Stimulated activated naive CD8-positive, alpha-beta T cell treated with anti-CD3 and anti-CD28 coated beads, Interleukin-15, Interleukin-2, amounts not matched to agents 100 ng/mL and 50 ng/mL, for 24 hours (primary cell): ENCODE results near the gene ZNF787.

Experiments
- H3K27ac Mint-ChIP-seq: one replicate; pipeline ENCODE4 v1.8.0; 2021; ENCODE audit warnings: mild to moderate bottlenecking, mixed read lengths
- H3K27me3 Mint-ChIP-seq: one replicate; pipeline ENCODE4 v1.8.0; 2021; ENCODE audit warnings: mixed read lengths
- H3K36me3 Mint-ChIP-seq: one replicate; pipeline ENCODE4 v1.8.0; 2021; ENCODE audit warnings: low read depth, mixed read lengths
- H3K4me1 Mint-ChIP-seq: one replicate; pipeline ENCODE4 v1.8.0; 2021; ENCODE audit warnings: low read depth, mixed read lengths
- H3K4me3 Mint-ChIP-seq: one replicate; pipeline ENCODE4 v1.8.0; 2021; ENCODE audit warnings: mild to moderate bottlenecking, mixed read lengths
- H3K9me3 Mint-ChIP-seq: one replicate; pipeline ENCODE4 v1.8.0; 2021; ENCODE audit warnings: mixed read lengths

Gene ZNF787

GRCh38 chr19:56137405-56137804 lies 16.3 kb upstream of the ZNF787 start:
- Mint-ChIP-seq H3K4me1 (peaks cover 20% of the 10 kb centered on the region), H3K36me3 (no peaks in the 10 kb centered on the region), H3K9me3 (no peaks in the 10 kb centered on the region), H3K27me3 (no peaks in the 10 kb centered on the region), H3K27ac (no peak overlapping the region), H3K4me3 (no peak overlapping the region)

- Mint-ChIP-seq H3K36me3 (no peaks in the 10 kb centered on the region), H3K4me3 (no peak overlapping the region), H3K27ac (no peak overlapping the region)
Observed at GRCh38 chr19:56136362-56136761, 15.3 kb upstream of the ZNF787 start.

GRCh38 chr19:56134654-56134921 lies 13.5 kb upstream of the ZNF787 start:
- H3K36me3 Mint-ChIP-seq, result no peaks in the 10 kb centered on the region
- peaks cover 9% of the 10 kb centered on the region for H3K4me1 Mint-ChIP-seq
- no peak overlapping the region for H3K27ac Mint-ChIP-seq
- no peak overlapping the region for H3K4me3 Mint-ChIP-seq
- no peaks in the 10 kb centered on the region for H3K27me3 Mint-ChIP-seq
- H3K9me3 Mint-ChIP-seq, result no peaks in the 10 kb centered on the region

More at GRCh38 chr19:56136362-56136761, 15.3 kb upstream of the ZNF787 start:
- no peaks in the 10 kb centered on the region for H3K27me3 Mint-ChIP-seq
- no peaks in the 10 kb centered on the region for H3K9me3 Mint-ChIP-seq
- peaks cover 20% of the 10 kb centered on the region for H3K4me1 Mint-ChIP-seq

GRCh38 chr19:56133858-56134653 lies 13.0 kb upstream of the ZNF787 start:
- no peaks in the 10 kb centered on the region for H3K36me3 Mint-ChIP-seq
- no peak overlapping the region for H3K4me3 Mint-ChIP-seq
- H3K27me3 Mint-ChIP-seq, result no peaks in the 10 kb centered on the region
- peaks cover 8% of the 10 kb centered on the region for H3K4me1 Mint-ChIP-seq
- H3K9me3 Mint-ChIP-seq, result no peaks in the 10 kb centered on the region
- no peak overlapping the region for H3K27ac Mint-ChIP-seq

GRCh38 chr19:56132316-56132822 lies 11.3 kb upstream of the ZNF787 start:
- H3K9me3 Mint-ChIP-seq, result no peaks in the 10 kb centered on the region
- no peak overlapping the region for H3K27ac Mint-ChIP-seq
- H3K4me3 Mint-ChIP-seq, result no peak overlapping the region
- H3K4me1 Mint-ChIP-seq, result peaks cover 8% of the 10 kb centered on the region
- H3K36me3 Mint-ChIP-seq, result no peaks in the 10 kb centered on the region
- no peaks in the 10 kb centered on the region for H3K27me3 Mint-ChIP-seq

- H3K27ac Mint-ChIP-seq, result no peak overlapping the region
- H3K4me1 Mint-ChIP-seq, result peaks cover 8% of the 10 kb centered on the region
- H3K9me3 Mint-ChIP-seq, result no peaks in the 10 kb centered on the region
- H3K27me3 Mint-ChIP-seq, result no peaks in the 10 kb centered on the region
- H3K36me3 Mint-ChIP-seq, result no peaks in the 10 kb centered on the region
- no peak overlapping the region for H3K4me3 Mint-ChIP-seq
Observed at GRCh38 chr19:56131651-56132050, 10.6 kb upstream of the ZNF787 start.

DNA sequence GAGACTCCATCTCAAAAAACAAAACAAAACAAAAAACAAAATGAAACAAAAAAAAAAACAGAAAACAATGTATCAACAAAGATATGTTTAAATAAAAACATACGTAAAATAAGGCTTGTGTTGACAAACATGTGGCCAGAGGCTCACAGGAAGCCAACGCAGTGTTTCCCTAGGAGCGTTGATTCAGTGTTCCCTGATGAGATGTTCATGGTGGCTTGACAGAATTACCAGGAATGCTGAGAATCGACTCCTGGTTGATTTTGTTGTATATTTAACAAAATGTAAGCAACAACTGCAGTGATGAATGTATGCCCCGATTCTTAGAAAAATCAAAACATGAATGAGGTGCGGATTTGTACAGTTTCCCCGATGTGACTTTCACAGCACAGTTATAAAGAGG lies 8.9 kb upstream of the ZNF787 start:
- Mint-ChIP-seq H3K27me3 (no peaks in the 10 kb centered on the region), H3K27ac (no peak overlapping the region), H3K4me1 (peaks cover 8% of the 10 kb centered on the region), H3K36me3 (no peaks in the 10 kb centered on the region), H3K4me3 (no peak overlapping the region), H3K9me3 (no peaks in the 10 kb centered on the region)

GRCh38 chr19:56126983-56127780 lies 6.1 kb upstream of the ZNF787 start:
- H3K4me3 Mint-ChIP-seq, result no peak overlapping the region
- no peaks in the 10 kb centered on the region for H3K9me3 Mint-ChIP-seq
- H3K4me1 Mint-ChIP-seq, result peaks cover 4% of the 10 kb centered on the region
- H3K36me3 Mint-ChIP-seq, result no peaks in the 10 kb centered on the region
- H3K27ac Mint-ChIP-seq, result no peak overlapping the region
- no peaks in the 10 kb centered on the region for H3K27me3 Mint-ChIP-seq

GRCh38 chr19:56125806-56126590 lies 4.9 kb upstream of the ZNF787 start:
- H3K27ac Mint-ChIP-seq, result no peak overlapping the region
- no peaks in the 10 kb centered on the region for H3K9me3 Mint-ChIP-seq
- H3K4me1 Mint-ChIP-seq, result peaks cover 10% of the 10 kb centered on the region
- H3K36me3 Mint-ChIP-seq, result no peaks in the 10 kb centered on the region
- H3K4me3 Mint-ChIP-seq, result no peak overlapping the region
- no peaks in the 10 kb centered on the region for H3K27me3 Mint-ChIP-seq

DNA sequence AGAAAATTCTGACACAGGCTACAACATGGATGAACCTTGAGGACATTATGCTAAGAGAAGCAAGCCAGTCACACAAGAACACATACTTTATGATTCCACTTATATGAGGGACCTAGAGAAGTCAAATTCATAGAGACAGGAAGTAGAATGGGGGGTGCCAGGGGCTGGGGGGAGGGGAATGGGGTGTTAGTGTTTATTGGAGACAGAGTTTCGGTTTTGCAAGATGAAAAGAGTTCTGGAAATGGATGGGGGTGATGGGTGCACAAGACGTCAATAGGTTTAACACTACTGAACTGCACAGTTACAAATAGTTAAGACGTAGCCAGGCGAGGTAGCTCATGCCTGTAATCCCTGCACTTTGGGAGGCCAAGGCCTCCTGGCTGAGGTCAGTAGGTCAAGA lies 3.5 kb upstream of the ZNF787 start:
- H3K4me3 Mint-ChIP-seq, result no peak overlapping the region
- no peaks in the 10 kb centered on the region for H3K27me3 Mint-ChIP-seq
- peaks cover 12% of the 10 kb centered on the region for H3K4me1 Mint-ChIP-seq
- H3K27ac Mint-ChIP-seq, result no peak overlapping the region
- peaks cover 6% of the 10 kb centered on the region for H3K36me3 Mint-ChIP-seq
- H3K9me3 Mint-ChIP-seq, result no peaks in the 10 kb centered on the region

DNA sequence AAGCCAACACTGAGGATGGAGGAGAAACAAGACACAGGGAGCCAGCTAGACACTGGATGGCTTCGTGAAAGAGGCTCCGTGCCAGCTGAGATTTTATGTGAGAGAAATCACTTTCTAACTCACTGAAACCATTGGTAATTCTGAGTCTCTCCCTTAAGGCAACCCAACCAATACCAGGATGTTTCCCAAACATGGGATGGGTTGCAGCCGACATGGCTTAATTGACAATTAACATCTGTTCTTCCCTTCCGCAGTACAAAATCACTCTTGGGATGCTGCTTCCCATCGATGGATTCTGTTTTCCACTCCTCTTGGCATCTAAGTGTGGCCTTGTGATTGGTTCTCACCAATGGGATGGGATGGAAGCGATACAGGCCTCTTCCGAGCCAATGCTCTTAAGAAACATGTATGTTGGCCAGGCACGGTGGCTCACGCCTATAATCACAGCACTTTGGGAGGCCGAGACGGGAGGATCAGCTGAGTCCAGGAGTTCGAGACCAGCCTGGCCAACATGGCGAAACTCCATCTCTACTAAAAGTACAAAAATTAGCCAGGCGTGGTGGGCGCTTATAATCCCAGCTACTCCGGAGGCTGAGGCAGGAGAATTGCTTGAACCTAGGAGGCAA lies 2.3 kb upstream of the ZNF787 start:
- Mint-ChIP-seq H3K27me3 (no peaks in the 10 kb centered on the region), H3K4me3 (no peak overlapping the region), H3K36me3 (peaks cover 13% of the 10 kb centered on the region), H3K9me3 (no peaks in the 10 kb centered on the region), H3K27ac (no peak overlapping the region), H3K4me1 (peaks cover 22% of the 10 kb centered on the region)

DNA sequence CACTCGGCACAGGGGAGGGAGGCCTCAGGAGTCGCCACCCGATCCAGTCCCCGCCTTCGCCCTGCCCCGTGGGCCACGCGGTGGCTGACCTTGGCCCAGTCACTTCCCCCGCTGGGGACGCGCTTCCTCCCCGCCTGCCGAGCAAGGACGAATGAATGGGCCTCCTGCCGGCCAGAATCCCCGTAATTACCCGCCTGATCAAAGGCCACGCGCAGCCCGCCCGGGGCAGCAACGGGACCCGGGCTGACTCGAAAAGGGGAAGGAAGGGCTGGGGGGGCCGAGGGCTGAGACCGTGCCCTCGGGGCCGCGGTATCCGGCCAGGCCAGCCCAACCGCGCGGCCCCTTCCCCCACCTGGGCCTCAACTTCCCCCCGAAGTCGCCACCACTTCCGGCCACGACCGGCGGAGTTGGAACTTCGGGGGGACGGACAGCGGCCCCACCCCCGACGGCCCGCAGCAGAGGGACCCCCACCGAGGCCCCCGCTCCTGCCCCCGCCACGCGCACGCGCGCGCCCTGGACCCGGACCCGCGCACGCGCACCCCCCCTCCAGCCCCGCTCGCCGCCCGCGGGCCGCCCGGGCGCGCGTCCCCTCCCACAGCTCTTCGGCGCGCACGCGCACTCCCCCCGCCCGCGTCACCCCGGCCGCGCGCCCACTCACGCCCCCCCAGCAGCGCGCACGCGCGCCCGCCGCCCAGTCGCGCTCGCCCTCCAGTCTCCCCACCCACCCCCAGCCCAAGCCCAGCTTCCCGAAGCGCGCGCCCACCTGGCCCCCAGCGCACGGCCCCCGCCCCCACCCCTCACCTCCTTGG lies 520 bp downstream of the ZNF787 start:
- H3K9me3 Mint-ChIP-seq, result no peaks in the 10 kb centered on the region
- no peaks in the 10 kb centered on the region for H3K27me3 Mint-ChIP-seq
- H3K4me3 Mint-ChIP-seq, result peak overlapping the region; percentile 88
- peaks cover 35% of the 10 kb centered on the region for H3K4me1 Mint-ChIP-seq
- peaks cover 21% of the 10 kb centered on the region for H3K36me3 Mint-ChIP-seq
- H3K27ac Mint-ChIP-seq, result peak overlapping the region; percentile 95

DNA sequence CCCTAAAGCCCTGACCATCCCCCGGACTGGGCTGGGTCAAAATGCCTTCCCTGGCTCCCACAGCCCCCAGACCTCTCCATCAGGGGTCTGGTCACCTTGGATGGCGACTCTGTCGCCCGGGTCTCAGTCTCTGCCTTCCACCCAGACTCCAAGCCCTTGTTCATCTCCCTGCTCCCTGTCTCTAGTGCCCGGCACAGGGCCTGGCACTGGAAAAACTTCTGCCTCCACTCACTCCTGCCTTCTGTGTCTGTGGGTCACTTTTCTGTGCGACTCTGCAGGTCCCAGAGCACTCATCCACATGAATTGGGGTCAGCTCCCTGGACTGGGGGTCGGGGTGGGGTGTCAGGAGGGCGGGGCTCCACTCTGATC lies 1.1 kb downstream of the ZNF787 start:
- Mint-ChIP-seq H3K27me3 (no peaks in the 10 kb centered on the region), H3K4me3 (peak overlapping the region; percentile 88), H3K36me3 (peaks cover 21% of the 10 kb centered on the region), H3K27ac (peak overlapping the region; percentile 95), H3K9me3 (no peaks in the 10 kb centered on the region), H3K4me1 (peaks cover 38% of the 10 kb centered on the region)

DNA sequence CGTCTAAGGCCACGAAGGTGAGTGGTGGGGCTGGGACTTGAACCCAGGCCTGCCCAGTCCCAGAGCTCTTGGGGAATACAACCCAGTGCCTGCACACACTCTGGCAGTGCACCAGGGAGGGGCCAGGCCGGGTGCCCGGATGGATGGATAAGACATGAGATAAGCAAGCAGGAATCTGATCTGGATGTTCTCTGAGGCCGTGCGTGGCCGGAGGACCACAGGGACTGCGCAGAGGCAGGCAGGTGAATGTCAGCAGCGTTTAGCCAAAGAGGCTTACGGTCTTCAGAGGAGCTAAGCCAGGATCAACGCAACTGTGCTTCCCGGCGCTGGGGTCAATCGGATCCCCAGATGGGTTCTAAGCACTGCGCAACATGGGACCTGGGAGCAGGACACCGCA lies 1.5 kb downstream of the ZNF787 start:
- H3K4me1 Mint-ChIP-seq, result peaks cover 42% of the 10 kb centered on the region
- no peaks in the 10 kb centered on the region for H3K27me3 Mint-ChIP-seq
- peak overlapping the region; percentile 95 for H3K27ac Mint-ChIP-seq
- peaks cover 21% of the 10 kb centered on the region for H3K36me3 Mint-ChIP-seq
- H3K4me3 Mint-ChIP-seq, result peak overlapping the region; percentile 88
- H3K9me3 Mint-ChIP-seq, result no peaks in the 10 kb centered on the region
